Body of pancreas (tissue), 4 donors: ENCODE measurements around the gene TET3.

ENCODE experiments used
- CTCF ChIP-seq, 7 experiments: fragments of 450-650 bp in 4 of 7; fragments of 200-600 bp in 3 of 7; sonication (generic) in 3 of 7; IDR thresholded peaks; one replicate each; pipeline ENCODE4 v1.5.1; 2016 to 2019; ENCODE audit warnings: antibody characterized with exemption in 7 of 7
- POLR2A ChIP-seq, 3 donors: fragments of 450-650 bp; IDR thresholded peaks; one replicate each; pipeline ENCODE4 v1.6.1; 2016; ENCODE audit warnings: antibody characterized with exemption in 3 of 3, mild to moderate bottlenecking in 2 of 3

DNA sequence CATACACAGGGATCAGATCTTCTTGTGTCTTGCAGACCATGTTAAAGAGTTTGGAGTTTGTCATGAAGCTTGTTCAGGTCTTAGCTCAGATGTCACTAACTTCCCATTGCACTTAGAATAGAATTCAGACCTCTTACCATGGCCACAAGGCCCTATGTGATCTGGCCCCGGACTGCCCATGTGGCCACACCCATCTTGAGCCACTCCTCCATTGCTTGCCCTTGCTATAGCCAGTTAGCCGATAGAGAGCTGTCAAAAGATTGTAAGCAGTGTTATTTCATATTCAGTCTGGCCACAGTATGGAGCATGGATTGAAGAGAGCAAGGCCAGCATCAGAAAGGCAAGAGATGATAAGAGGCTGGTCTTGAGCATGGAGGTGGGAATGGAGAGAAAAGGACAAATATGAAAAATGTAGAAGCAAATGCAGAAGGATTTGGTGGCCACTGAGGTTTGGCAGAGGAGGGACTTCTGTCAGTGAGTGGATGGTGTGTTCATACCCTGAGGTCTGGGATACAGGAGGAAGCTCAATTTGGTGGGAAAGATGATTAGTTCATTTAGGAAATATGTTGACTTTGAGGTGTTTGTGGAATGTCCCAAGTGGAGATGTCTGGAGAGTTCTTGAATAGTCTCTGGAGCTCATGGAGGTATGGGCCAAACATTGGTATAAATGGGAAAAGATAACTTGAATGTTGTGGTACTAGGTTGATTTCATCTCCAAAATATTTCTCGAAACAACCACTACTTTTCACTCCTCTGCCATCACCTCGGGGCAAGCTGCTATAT is 47.4 kb upstream of the TET3 start:
- no peak for TF ChIP-seq CTCF (IDR thresholded peaks at IDR 0.05)
- TF ChIP-seq POLR2A (IDR thresholded peaks at IDR 0.05) = no peak
